Measurements from ENCODE around the gene ZNF320. TPM values are rescaled to one million over a fixed set of nuclear protein-coding genes. Genes with fewer than 3 reads are reported as not detected.
A peak's percentile ranks its signal among the peaks of the same experiment; 100 is the strongest.

The ZNF320 gene
- total RNA-seq, 1 donor from 2014 or later, result 38.1 TPM

GRCh38 chr19:52898101-52898500 is 666 bp upstream of the ZNF320 start:
- Mint-ChIP-seq H3K4me1 (peaks cover 38% of the 10 kb centered on the region), H3K27me3 (ENCODE audit: low read depth) (no peaks in the 10 kb centered on the region), H3K9me3 (no peaks in the 10 kb centered on the region), H3K27ac (ENCODE audit: unreplicated experiment) (peak overlapping the region; percentile 99), H3K36me3 (ENCODE audit: low read depth) (peaks cover 7% of the 10 kb centered on the region), H3K4me3 (peak overlapping the region; percentile 98)
- no peak for TF ChIP-seq CTCF (conservative IDR thresholded peaks at IDR 0.05)
- peak; percentile 23 for DNase-seq (ENCODE audit: low read depth, low spot score)

- Mint-ChIP-seq H3K9me3 (no peaks in the 10 kb centered on the region), H3K4me3 (peak overlapping the region; percentile 98), H3K4me1 (peaks cover 44% of the 10 kb centered on the region), H3K36me3 (ENCODE audit: low read depth) (peaks cover 7% of the 10 kb centered on the region), H3K27ac (ENCODE audit: unreplicated experiment) (peak overlapping the region; percentile 99), H3K27me3 (ENCODE audit: low read depth) (no peaks in the 10 kb centered on the region)
- peak; percentile 7 for DNase-seq (ENCODE audit: low read depth, low spot score)
- TF ChIP-seq CTCF (conservative IDR thresholded peaks at IDR 0.05), result no peak
Observed at GRCh38 chr19:52896431-52897137, 851 bp downstream of the ZNF320 start.

GRCh38 chr19:52891336-52891735 is 6.1 kb downstream of the ZNF320 start:
- DNase-seq (ENCODE audit: low read depth, low spot score), result no peak
- Mint-ChIP-seq H3K4me3 (peak overlapping the region; percentile 38), H3K36me3 (ENCODE audit: low read depth) (peaks cover 29% of the 10 kb centered on the region), H3K27me3 (ENCODE audit: low read depth) (no peaks in the 10 kb centered on the region), H3K4me1 (peaks cover 16% of the 10 kb centered on the region), H3K9me3 (no peaks in the 10 kb centered on the region), H3K27ac (ENCODE audit: unreplicated experiment) (no peak overlapping the region)
- TF ChIP-seq CTCF (conservative IDR thresholded peaks at IDR 0.05), result no peak

- Mint-ChIP-seq H3K4me1 (peaks cover 14% of the 10 kb centered on the region), H3K4me3 (no peak overlapping the region), H3K27me3 (ENCODE audit: low read depth) (no peaks in the 10 kb centered on the region), H3K9me3 (no peaks in the 10 kb centered on the region), H3K36me3 (ENCODE audit: low read depth) (peaks cover 31% of the 10 kb centered on the region), H3K27ac (ENCODE audit: unreplicated experiment) (no peak overlapping the region)
- TF ChIP-seq CTCF (conservative IDR thresholded peaks at IDR 0.05), result no peak
- no peak for DNase-seq (ENCODE audit: low read depth, low spot score)
Observed at GRCh38 chr19:52889931-52890330, 7.5 kb downstream of the ZNF320 start.

GRCh38 chr19:52889076-52889475 is 8.4 kb downstream of the ZNF320 start:
- Mint-ChIP-seq H3K36me3 (ENCODE audit: low read depth) (peaks cover 37% of the 10 kb centered on the region), H3K27me3 (ENCODE audit: low read depth) (no peaks in the 10 kb centered on the region), H3K4me1 (peaks cover 10% of the 10 kb centered on the region), H3K27ac (ENCODE audit: unreplicated experiment) (no peak overlapping the region), H3K4me3 (no peak overlapping the region), H3K9me3 (no peaks in the 10 kb centered on the region)
- no peak for TF ChIP-seq CTCF (conservative IDR thresholded peaks at IDR 0.05)
- DNase-seq (ENCODE audit: low read depth, low spot score), result no peak

Measured in neural crest cell (in vitro differentiated cells).